HepG2 (cell line): Measurements from ENCODE around the gene PHRF1. TPM values are rescaled to one million over a fixed set of nuclear protein-coding genes. Genes with fewer than 3 reads are reported as not detected.

Experiments used
- CCDC6 ChIP-seq: sonication (generic); formaldehyde crosslinking; IDR thresholded peaks from 2 replicates; pipeline ENCODE4 v1.8.1; 2022; ENCODE audit warnings: mild to moderate bottlenecking, missing genetic modification reagents, moderate library complexity
- FOXK2 ChIP-seq: fragments of 450-650 bp; IDR thresholded peaks from 2 replicates; pipeline ENCODE4 v1.6.1; 2016
- HNRNPLL ChIP-seq: fragments of 200-400 bp; formaldehyde crosslinking; IDR thresholded peaks from 2 replicates; pipeline ENCODE4 v1.6.1; 2017; ENCODE audit warnings: mild to moderate bottlenecking, low read depth, low read length; ENCODE audit not compliant: poor library complexity, severe bottlenecking
- IRX3 ChIP-seq: sonication (generic); formaldehyde crosslinking; IDR thresholded peaks from 2 replicates; pipeline ENCODE4 v1.8.1; 2023; ENCODE audit warnings: mild to moderate bottlenecking, low read depth, missing genetic modification reagents, borderline replicate concordance
- MATR3 ChIP-seq: sonication (generic); formaldehyde crosslinking; IDR thresholded peaks from 2 replicates; pipeline ENCODE4 v1.4.0; 2020; ENCODE audit warnings: missing genetic modification reagents
- MTERF4 ChIP-seq: sonication (generic); formaldehyde crosslinking; IDR thresholded peaks from 2 replicates; pipeline ENCODE4 v1.8.0; 2023; ENCODE audit warnings: mild to moderate bottlenecking, missing genetic modification reagents
- NR3C1 ChIP-seq: sonication (generic); formaldehyde crosslinking; IDR thresholded peaks from 2 replicates; pipeline ENCODE4 v1.4.0; 2020; ENCODE audit warnings: missing genetic modification reagents
- RARA ChIP-seq: IDR thresholded peaks from 2 replicates; pipeline ENCODE4 v1.6.1; 2016; ENCODE audit warnings: missing genetic modification reagents, missing compliant biosample characterization
- SAFB2 ChIP-seq: sonication (generic); formaldehyde crosslinking; IDR thresholded peaks from 2 replicates; pipeline ENCODE4 v1.5.1; 2020; ENCODE audit warnings: missing genetic modification reagents, low read depth, mild to moderate bottlenecking, borderline replicate concordance
- SMC3 ChIP-seq: IDR thresholded peaks from 2 replicates; pipeline ENCODE4 v1.6.1; 2011; ENCODE audit warnings: low read length, improper control_type of control experiment
- SOX13 ChIP-seq, 3 experiments: fragments of 450-650 bp in 1 of 3; sonication (generic) in 1 of 3; formaldehyde crosslinking in 1 of 3; IDR thresholded peaks in 2 of 3; conservative IDR thresholded peaks in 1 of 3; 2 replicates each; pipeline versions ENCODE4 v1.5.0 to v1.6.1; 2016 to 2020; ENCODE audit warnings: antibody characterized with exemption in 1 of 3, mild to moderate bottlenecking in 1 of 3, missing compliant biosample characterization in 1 of 3, missing genetic modification reagents in 1 of 3, moderate library complexity in 1 of 3
- SP140L ChIP-seq: sonication (generic); formaldehyde crosslinking; IDR thresholded peaks from 2 replicates; pipeline ENCODE4 v1.4.0; 2020; ENCODE audit warnings: missing genetic modification reagents, borderline replicate concordance
- STAG1 ChIP-seq: sonication (generic); formaldehyde crosslinking; IDR thresholded peaks from 2 replicates; pipeline ENCODE4 v1.4.0; 2020; ENCODE audit warnings: missing genetic modification reagents
- TSC22D2 ChIP-seq: sonication (generic); formaldehyde crosslinking; IDR thresholded peaks from 2 replicates; pipeline ENCODE4 v1.5.1; 2020; ENCODE audit warnings: missing genetic modification reagents, mild to moderate bottlenecking, borderline replicate concordance
- ZBTB10 ChIP-seq: sonication (generic); formaldehyde crosslinking; IDR thresholded peaks from 2 replicates; pipeline ENCODE4 v1.4.0; 2020; ENCODE audit warnings: missing genetic modification reagents, borderline replicate concordance
- ZNF20 ChIP-seq: sonication (generic); formaldehyde crosslinking; IDR thresholded peaks from 2 replicates; pipeline ENCODE4 v1.4.0; 2020; ENCODE audit warnings: mild to moderate bottlenecking, moderate library complexity, missing genetic modification reagents
- ZNF557 ChIP-seq: sonication (generic); formaldehyde crosslinking; IDR thresholded peaks from 2 replicates; pipeline ENCODE4 v1.4.0; 2020; ENCODE audit warnings: missing genetic modification reagents
- ZNF652 ChIP-seq: IDR thresholded peaks from 2 replicates; pipeline ENCODE4 v1.6.1; 2016; ENCODE audit warnings: low read depth, borderline replicate concordance
- ZNF839 ChIP-seq: sonication (generic); formaldehyde crosslinking; IDR thresholded peaks from 2 replicates; pipeline ENCODE4 v1.4.0; 2020; ENCODE audit warnings: missing genetic modification reagents, mild to moderate bottlenecking, borderline replicate concordance
- polyA plus RNA-seq, 8 experiments: library from polyadenylated mRNA; depleted of rRNA in 3 of 8; stranded (reverse) in 7 of 8; unstranded in 1 of 8; fragments of >200 nt; fragmentation: Illumina TruSeq in 4 of 8; extraction: Trizol in 4 of 8; gene quantifications; 2 replicates each; pipeline versions ENCODE4 v1.2.1 to v1.2.3, GENCODE V29; 2011 to 2016; ENCODE audit warnings: low read depth in 4 of 8, missing spikeins in 1 of 8, mixed read lengths in 1 of 8; ENCODE audit not compliant: insufficient read depth in 1 of 8
- total RNA-seq, 5 experiments: library from RNA; depleted of rRNA; stranded (reverse); fragments of >200 nt; fragmentation: Illumina TruSeq; extraction: Trizol; gene quantifications; 2 replicates each; pipeline ENCODE4 v1.2.3, GENCODE V29; 2016; ENCODE audit warnings: low read depth in 1 of 5
- TF ChIP-seq, protein P1 (sequence below): sonication (generic); formaldehyde crosslinking; IDR thresholded peaks from 2 replicates; pipeline ENCODE4 v1.8.1; 2023; ENCODE audit warnings: missing genetic modification reagents, mild to moderate bottlenecking, borderline replicate concordance
- TF ChIP-seq, protein P2 (sequence below), 2 experiments: sonication (generic) in 1 of 2; formaldehyde crosslinking in 1 of 2; IDR thresholded peaks; 2 replicates each; pipeline versions ENCODE4 v1.5.1 to v1.6.1; 2011 to 2020; ENCODE audit warnings: borderline replicate concordance in 1 of 2, low read depth in 1 of 2, low read length in 1 of 2, mild to moderate bottlenecking in 1 of 2, missing genetic modification reagents in 1 of 2, moderate library complexity in 1 of 2
- TF ChIP-seq, protein P3 (sequence below): sonication (generic); formaldehyde crosslinking; IDR thresholded peaks from 2 replicates; pipeline ENCODE4 v1.8.1; 2023; ENCODE audit warnings: mild to moderate bottlenecking, moderate library complexity, missing genetic modification reagents

The PHRF1 gene
- total and polyA plus RNA-seq, 2 of the 13 experiments (the other 11 are each of a cell fraction or from before 2014, with no cell fraction given) = 8.2 to 16.7 TPM

DNA sequence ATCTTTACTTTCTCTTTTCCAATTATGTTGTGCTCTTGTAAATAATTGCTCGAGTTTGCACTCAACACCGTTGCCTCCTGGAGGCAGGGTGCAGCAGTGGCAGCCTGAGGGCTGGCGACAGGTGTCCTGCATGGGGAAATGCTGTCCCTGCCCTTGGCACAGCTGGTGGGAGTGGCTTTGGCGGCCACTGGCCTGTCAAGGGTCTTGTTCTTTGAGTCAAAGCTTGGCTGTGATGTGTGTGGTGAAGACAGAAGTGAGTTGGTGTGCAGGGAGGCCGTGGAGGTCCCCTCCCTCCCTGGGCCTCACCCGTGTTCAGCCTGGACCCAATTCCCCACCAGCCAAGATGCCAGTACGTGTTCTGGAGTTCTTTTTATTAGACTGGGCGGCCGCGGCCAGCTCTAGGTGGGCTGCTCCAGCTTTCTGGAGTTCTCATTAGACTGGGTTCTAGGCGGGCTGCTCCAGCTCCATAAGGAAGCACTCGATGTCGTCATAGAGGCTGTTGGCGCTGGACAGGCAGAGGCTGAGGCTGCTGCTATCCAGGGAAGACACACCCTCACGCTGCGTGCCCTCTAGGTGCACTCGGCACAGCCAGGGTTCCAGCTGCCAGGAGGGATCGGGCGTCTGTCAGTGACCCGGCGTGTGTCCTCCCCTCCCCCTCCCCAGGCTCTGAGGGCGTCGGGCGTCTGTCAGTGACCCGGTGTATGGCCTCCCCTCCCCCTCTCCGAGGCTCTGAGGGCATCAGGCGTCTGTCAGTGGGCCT, 36.1 kb downstream of the PHRF1 start (continued):
- TF ChIP-seq ZBTB10 (CRISPR knock-in tag) (no peak), TSC22D2 (no peak), ZNF20 (CRISPR knock-in tag) (no peak), SP140L (no peak), ZNF652 (CRISPR knock-in tag) (no peak), ZNF839 (no peak), HNRNPLL (no peak), MATR3 (CRISPR knock-in tag) (no peak), SMC3 (peak; percentile 14; the same call in 1 of the 2 replicates), NR3C1 (CRISPR knock-in tag) (no peak), MTERF4 (CRISPR knock-in tag) (no peak), ZNF557 (CRISPR knock-in tag) (no peak), STAG1 (CRISPR knock-in tag) (peak; percentile 52), SAFB2 (no peak), CCDC6 (no peak), IRX3 (CRISPR knock-in tag) (no peak), RARA (CRISPR knock-in tag) (no peak), SOX13 (IDR thresholded peaks at IDR 0.05) (no peak), SOX13 (CRISPR knock-in tag; conservative IDR thresholded peaks at IDR 0.05 in 1 of 2, IDR thresholded peaks at IDR 0.05 in 1 of 2) (no peak), FOXK2 (no peak)
- TF ChIP-seq, protein P1, sequence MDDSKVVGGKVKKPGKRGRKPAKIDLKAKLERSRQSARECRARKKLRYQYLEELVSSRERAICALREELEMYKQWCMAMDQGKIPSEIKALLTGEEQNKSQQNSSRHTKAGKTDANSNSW (CRISPR knock-in tag) = no peak
- TF ChIP-seq, protein P2, sequence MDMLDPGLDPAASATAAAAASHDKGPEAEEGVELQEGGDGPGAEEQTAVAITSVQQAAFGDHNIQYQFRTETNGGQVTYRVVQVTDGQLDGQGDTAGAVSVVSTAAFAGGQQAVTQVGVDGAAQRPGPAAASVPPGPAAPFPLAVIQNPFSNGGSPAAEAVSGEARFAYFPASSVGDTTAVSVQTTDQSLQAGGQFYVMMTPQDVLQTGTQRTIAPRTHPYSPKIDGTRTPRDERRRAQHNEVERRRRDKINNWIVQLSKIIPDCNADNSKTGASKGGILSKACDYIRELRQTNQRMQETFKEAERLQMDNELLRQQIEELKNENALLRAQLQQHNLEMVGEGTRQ (IDR thresholded peaks at IDR 0.05; ENCODE audit: low read depth, low read length) = no peak
- TF ChIP-seq, protein P2 (CRISPR knock-in tag; IDR thresholded peaks at IDR 0.05; ENCODE audit: borderline replicate concordance) = no peak
- TF ChIP-seq, protein P3, sequence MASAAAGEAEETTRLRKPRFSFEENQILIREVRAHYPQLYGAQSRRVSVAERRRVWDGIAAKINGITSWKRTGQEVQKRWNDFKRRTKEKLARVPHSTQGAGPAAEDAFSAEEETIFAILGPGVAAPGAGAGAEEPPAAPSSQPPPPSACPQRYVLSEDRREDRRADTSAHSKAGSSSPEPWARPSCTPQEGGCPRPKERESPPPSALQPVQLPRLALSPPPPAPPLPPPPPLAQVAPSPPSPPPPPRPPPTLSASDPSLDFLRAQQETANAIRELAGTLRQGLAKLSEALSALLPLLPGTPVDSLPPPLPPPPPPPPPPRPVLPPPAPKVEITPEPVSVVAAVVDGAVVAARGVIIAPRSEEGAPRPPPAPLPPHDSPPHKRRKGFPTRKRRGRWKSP = no peak
